NCI-H146 treated with DMSO at 0.1 percent for 48 hours (cell line): ENCODE results near the gene HLA-B.

Experiments
- DNase-seq: peaks from one replicate; lab custom pipeline; 2025; ENCODE audit not compliant: unreplicated experiment; lab: John Stamatoyannopoulos, UW

HLA-B gene

DNA sequence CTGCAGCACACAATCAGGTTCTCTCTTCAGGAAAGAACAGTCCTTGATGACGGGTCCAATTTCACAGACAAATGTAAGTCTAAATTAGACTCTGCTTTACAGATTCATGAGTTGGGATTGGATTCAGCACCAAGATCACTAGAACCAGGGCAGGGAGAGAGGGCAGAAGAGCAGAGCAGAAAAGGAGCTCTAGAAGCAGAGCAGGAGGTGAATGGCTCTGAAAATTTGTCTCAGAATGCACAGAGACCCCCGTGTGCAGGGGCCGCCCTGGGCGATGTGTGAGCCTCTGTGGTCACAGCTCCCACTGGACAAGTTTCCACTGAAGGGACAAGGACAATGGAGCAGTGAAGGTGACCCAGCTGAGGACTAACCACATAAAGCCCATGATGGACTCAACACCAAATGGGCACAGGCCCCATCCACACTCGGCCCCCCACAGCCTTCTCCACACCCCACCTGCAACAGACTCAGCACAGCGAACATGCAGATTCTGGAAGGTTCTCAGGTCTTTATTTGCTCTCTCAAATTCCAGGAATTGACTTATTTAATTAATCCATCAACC lies 3.5 kb downstream of the HLA-B start:
- DNase-seq, result no peak

DNA sequence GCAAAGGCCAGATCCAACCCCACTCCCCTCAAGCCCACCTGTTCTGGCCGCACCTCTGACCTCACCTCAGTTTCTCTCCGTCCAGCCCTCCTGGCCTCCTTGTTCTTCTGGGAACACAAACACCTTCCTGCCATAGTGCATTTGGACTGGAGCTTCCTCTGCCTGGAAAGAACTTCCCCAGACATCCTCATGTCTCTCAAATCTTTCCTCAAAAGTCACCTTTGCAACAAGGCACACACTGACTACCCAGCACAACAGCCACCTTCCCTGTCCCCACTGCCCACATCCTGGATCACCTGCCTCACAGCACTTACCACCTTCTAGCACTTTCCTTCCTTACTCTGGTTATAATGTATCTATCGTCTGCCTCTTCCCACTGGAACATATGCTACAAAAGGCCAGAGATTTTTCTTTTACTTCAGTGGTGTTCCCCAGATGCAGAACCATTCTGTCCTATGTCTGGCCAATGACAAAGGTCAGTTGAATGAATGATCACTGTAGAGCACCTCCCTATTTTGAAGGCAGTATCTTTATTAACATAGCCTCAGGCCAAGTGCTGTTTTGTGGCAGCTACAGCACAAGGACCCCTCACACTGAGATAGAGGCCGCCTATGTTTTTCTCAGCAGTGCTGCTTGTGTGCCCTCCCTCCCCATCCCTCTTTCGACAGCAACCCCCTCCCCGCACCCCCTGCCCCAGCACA lies 4.1 kb downstream of the HLA-B start:
- no peak for DNase-seq

DNA sequence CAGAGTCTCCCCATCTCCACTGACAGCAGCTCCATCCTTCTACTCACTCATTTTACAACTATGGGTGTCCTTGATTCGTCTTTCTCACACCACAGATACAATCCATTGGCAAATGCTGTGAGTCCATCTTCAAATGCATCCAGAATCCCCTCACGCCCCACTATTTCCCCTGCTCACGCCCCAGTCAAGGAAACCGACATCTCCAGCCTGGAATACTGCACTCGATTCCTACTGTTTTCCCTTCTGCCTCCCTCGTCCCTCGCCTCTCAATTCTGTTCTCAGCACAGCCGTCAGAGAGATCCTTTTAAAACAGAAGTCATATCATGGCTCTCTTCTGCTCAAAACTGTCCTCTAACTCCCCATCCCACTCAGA lies 4.7 kb downstream of the HLA-B start:
- no peak for DNase-seq

DNA sequence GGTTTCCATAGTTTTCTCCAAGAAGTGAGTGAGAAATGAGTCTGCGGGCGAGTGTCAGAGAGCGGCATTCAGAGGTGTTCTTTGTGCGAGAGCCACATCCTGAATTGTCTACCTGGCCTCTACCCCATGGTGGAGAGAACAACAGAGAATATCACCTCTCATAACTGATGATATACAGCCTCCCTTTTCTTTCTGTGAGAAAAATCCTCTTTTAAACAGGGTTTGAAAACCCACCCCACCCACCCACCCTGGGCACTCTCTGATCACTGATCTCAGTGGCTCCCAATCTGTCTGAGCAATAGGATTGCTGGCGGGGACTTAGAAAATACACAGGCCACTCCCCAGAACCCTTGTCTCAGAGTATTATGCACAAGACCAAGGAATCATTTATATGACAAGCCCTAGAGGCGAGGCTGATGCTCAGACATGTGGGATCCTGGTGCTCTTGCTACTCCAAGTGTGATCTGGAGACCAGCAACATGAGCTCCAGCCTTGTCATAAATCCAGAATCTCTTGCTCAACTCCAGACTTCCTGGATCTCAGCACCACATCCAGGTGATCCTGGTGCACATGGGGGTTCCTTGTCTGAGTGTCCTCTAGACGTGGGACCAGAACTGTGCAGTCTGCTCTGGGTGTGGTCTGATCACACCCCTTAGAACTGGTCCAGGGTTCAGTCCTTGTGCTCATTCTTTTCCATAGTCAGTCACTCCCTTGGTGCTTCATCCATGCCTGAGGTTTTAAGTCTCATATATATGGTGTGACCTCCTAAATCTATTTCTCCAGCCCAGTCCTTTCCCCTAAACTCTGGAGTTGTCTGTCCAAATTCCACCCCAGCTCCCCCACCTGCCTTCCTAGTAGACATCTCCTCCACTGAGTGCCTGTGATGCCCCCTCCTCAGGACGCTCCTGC lies 5.3 kb downstream of the HLA-B start:
- DNase-seq, result no peak

DNA sequence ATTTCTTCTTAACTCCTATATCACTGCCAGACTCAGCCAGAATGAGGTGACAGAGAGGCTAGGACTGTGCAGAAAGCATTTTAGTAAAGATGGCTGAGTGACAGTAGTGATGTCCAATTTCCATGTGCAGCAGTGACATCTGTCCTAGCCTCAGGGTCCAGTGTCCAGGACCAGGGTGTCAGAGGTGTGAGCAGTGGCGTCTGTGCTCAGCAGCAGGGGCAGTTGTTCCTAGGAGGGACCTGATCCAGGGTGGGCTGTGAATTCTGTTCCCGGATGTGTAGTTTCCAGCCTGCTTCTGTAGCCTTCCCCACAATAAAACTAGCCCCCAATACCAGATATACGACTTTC lies 6.0 kb downstream of the HLA-B start:
- DNase-seq, result no peak

DNA sequence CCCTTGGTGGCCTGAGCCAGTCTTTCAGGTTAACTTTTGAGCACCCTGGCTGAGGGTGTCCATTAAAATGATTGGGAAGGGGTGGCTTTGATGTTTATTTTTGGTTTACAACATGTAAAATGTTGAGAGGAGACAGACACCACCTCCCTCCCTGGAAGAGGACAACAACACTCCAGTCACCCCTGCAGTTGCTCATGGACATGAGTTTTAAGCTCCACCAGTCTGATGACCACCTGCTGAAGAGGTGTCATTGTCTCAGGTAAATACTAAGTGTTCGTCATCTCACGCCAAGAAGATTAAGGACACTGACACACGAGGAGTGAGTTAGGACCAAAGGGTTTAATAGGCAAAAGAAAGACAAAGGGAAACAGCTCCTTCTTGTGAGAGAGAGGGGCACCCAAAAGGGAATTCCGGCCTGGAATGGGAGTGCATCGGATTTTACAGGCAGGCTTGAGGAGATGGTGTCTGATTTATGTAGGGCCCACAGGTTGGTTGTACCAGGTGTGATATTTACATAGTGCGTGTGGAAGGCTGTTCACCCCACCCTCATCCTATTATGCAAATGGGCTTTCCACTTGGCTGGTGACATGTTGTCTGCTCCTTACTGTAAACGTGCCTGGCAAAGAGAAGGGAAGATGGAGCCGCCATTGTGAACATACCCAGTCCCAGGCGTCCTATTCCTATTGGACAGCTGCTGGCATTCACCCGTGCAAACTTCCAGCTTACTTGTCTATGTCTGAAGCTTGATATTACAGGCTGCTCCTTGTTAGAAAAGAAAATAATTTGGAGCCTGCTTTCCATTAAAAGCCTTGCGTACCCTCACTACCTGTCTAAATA lies 6.6 kb downstream of the HLA-B start:
- DNase-seq, result no peak

DNA sequence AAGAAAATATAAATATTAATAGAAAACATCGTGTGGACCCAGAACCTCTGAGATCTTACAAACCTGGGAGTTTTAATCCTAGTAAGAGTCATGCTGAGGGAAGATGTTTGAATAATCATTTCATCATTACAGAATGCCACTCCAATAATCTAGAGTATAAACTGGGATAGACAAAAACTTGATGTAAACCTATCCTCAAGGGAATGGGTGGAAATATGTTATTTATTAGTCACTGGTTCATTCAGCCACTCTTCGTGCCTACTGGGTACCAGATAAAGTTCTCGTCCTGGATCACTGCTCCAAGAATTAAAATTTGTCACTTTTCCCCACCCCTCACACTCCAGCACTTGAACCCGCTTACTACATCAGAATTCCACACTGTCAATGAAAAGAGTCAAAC lies 7.7 kb downstream of the HLA-B start:
- no peak for DNase-seq

DNA sequence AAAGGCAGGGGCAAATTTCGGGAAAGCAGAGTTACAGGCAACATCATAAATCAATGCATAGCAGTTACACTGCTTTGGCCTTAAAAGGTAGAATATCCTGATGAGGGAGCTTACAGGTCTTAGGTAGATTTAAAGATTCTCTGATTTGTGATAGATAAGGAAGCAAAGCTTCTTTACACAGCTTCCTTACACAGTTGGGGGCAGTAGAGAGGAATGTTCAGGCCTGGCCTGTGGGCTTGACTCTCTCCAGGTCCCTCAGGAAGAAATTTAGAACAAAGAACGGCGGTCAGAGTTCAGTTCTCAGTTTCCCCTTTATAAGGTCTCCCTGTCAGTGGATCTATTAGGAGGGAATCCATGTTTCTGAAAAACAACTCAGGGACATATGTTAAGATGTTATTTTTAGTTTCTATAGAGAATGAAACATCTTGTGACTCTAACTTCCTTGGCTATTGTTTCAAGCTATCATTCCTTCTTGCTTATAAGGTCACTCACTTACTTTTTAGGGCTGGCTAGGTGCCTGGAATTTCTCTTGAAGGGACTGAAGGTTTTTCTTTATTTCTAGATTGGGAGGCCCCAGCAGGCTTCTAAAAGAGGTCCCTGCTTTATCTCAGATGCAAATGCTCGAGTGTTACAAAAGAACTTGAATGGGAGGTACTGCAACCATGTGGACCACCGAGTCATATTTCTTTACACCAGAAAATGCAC lies 11.8 kb downstream of the HLA-B start:
- DNase-seq, result no peak

DNA sequence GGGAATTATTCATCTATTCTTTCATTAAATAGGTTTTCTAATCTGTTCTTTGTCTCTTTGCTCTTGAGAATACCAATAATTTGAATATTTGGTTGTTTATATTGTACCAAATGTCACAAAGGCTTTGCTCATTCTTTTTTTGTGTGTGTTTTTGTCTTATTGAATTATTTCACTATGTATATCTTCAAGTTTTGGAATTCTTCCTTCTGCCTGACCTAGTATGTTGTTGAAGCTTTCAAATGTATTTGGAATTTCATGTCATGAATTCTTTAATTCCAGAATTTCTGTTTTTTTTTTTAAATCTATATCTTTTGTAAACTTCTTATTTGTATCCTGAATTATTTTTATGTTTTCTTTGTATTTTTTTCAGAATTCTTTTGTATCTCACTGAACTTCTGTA lies 16.8 kb downstream of the HLA-B start:
- DNase-seq, result no peak

DNA sequence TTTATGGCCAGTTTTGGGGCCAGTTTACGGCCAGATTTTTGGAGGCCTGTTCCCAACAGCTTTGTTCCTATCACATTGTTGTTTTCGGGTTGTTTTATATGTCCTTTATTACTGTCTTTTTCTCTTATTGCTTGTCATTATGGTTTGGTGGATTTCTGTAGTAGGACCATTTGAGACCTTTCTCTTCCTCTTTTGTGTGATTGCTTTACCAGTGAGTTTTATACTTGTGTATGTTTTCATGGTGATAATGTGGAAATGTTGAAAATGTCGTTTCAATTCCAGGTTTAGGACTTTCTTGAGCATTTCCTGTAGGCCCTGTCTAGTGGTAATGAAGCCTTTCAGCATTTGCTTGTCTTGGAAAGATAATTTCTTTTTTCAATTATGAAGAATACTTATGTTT lies 17.8 kb downstream of the HLA-B start:
- DNase-seq, result no peak

DNA sequence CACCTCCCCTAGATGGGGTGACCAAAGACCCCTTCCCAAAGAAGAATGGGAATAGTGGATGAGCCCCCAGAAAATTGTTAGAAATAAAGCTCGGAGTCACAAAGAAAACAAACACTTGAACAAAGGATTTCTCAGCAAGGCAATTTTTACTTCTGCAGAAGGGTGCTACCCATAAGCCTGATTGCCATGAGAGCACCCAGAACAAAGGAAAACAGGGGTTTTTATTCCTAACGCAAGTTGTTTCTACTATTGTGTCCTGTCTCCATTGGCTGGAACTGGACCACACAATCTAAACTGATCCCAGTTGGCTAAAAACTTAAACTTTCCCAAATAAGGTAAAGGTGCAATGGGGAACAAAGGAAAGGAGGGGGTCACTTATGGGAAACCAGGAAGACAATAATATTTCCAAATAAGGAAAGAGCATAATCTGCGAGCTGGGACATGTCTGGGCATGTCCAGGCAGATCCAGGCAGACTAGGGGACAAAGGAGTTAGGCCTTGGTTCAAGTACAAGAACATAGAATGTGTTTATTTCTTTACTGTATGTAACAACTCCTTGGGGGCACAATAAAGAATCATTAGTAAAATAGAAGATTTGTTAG lies 20.0 kb downstream of the HLA-B start:
- DNase-seq, result no peak

DNA sequence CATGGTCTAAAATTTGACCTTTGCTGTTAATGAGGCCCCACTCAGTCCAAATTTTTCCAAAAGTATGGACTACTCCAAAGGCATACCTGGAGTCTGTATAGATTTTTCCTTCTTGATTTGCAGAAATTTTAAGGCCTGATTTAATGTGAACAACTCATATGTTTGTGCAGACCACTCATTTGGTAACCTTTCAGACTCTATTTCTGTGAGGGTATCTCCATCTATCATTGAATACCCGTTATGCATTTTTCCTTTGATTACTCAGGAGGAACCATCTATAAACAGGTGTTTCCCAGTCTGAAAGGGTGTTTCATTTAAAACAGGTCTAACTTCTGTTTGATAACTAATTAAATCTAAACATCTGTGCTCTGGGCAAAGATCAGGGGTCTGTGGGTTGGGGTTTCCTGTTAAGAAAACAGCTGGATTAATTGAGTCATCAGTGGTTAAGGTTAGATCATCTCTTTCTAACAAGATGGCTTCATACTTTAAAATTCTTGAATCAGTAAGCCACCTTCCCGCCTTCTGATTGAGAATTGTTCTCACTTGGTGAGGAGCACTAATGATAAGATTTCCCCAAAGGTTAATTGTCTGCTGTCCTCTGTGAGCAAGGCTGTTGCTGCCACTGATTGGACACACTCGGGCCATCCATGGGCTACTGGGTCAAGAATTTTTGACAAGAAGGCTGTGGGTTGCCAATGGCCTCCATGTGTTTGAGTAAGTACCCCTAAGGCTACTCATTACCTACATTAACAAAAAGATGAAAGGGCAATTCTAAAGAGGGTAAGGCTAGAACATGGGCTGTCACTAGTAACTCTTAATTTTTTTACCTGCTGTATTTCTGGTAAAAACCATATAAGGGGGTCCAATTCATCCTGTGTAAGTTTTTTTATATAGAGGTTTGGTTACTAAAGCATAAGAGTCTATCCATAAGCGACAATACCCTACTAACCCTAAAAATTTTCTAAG lies 24.1 kb downstream of the HLA-B start:
- no peak for DNase-seq

DNA sequence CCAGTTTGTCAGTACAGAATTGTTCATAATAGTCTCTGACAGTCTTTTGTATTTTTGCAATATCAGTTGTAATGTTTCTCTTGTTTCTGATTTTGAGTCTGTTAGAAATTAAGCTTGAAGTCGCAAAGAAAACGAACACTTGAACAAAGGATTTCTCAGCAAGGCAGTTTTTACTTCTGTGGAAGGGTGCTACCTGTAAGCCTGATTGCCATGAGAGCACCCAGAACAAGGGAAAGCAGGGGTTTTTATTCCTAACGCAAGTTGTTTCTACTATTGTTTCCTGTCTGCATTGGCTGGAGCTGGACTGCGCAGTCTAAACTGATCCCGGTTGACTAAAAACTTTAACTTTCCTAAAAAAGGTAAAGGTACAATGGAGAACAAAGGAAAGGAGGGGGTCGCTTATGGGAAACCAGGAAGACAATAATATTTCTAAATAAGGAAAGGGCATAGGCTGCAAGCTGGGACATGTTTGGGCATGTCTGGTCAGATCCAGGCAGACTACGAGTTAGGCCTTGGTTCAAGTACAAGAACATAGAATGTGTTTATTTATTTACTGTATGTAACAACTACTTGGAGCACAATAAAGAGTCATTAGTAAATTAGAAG lies 28.5 kb downstream of the HLA-B start:
- no peak for DNase-seq

DNA sequence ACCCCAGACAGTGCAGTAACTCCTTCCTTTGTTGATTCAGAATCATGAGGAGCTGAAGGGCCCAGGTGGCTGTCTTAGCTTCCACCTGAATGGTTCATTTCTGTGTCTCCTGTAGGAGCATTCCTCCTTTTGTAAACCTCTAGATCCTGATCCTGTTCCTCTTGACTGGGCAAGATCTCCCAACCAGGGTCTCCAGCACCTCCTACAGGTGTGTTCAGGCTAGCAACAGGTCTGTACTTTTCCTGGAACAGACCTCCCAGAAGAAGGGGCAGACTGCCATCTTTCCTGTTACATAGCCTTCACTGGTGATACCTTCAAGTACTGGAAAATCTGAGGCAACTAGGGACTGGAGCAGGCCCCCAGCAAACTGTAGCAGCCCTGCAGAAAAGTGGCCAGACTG lies 35.2 kb downstream of the HLA-B start:
- no peak for DNase-seq

DNA sequence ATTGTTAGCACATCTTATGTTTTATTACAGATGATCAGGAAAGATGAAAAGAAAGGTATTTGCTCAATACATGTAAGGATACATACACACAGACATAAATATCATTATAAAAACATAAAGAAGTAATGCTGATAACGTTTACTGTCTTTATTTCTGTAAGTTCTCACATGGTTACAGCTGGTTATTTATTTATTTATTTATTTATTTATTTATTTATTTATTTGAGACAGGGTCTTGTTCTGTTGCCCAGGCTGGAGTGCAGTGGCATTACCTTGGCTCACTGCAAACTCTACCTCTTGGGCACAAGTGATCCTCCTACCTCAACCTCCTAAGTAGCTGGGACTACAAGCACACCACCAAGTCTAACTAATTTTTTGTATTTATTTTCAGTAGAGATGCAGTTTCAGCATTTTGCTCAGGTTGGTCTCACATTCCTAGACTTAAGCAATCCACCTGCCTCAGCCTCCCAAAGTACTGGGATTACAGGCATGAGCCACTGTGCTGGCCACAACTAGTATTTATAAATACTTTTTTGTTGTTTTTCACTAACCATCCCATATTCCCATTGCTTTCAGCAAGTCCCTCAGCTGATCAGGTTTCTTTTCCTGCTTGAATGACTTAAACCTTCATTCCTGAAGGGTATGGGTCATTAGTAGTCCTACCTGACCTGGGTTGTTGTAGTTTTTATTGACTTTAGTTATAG lies 35.8 kb downstream of the HLA-B start:
- DNase-seq, result no peak

DNA sequence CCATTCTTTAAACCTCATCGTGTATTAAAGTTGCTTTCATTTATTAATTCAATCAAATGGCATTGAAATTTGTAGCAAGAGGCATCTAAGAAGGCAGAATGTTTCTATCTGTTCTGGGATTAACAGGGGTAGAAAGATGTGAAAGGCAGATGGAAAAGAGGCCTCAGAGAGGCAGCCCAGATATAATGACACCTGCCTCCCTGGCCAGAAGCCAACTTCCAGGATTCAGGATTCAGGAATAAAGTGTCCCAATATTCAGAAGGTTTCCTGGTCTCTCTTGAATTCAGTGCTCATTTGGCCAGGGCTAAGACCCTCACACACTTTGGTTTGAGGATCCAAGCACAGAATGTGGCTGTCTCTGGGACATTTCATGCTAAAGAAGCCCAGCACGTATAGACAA lies 39.9 kb downstream of the HLA-B start:
- no peak for DNase-seq

DNA sequence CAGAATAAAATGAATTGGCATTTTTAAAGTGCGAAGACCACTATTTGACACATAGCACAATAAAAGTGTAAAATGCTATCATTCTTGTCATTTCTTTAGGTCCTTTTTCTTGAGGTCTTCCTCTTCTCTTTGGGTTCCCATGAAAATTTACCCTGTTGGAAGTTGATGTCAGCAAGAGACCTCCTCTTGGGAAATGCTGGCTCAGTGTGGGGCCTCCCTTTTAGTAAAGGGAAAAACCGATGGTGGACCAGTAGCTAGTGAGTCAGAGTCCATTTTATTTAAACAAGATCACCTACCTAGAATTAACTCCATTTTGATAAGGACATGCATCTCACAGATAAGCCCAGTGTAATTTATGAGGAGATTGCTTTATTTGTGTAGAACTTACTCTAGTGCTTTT lies 47.3 kb downstream of the HLA-B start:
- no peak for DNase-seq

DNA sequence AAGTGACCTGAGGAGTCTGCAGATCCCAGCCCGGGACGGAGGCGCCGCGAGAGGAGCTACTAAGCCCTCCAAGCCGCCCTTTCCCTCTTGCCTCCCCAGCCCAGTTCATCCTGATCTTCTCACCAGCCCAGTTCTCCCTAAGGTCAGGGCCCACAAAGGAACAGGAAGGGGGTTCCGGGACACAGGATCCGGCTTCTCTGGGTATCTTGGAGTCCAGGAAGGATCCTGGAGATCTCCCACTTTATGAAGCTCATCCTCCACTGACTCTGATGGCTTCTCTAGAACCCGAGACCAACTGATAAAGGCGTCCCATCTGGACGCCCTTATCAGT lies 48.2 kb downstream of the HLA-B start:
- no peak for DNase-seq
